K562 (cell line): ENCODE data around the gene FMNL3. TPM values are rescaled to one million over a fixed set of nuclear protein-coding genes. Genes with fewer than 3 reads are reported as not detected.

Source experiments
- ATAC-seq: fragments of 200-7000 bp; cut with Tn5 transposase; 3 replicates; pipeline ENCODE4 v1.9.1; 2020; ENCODE audit warnings: moderate library complexity
- BruUV-seq: library from RNA; stranded (reverse); fragments of 400-500 nt; replicated peaks from 2 replicates; lab custom pipeline; 2021; lab: Mats Ljungman, UMichigan
- CTCF ChIA-PET: fragments of 300-600 bp; formaldehyde crosslinking; extraction: SDS; loops from one replicate; lab custom pipeline; 2021; ENCODE audit warnings: low intra/inter-chr PET ratio; lab: Yijun Ruan, JAX
- POLR2A ChIA-PET: fragments of 300-600, 350-650 bp; sonication (Branson Sonifier 250); formaldehyde crosslinking; extraction: SDS; loops from one replicate; lab custom pipeline; 2021; ENCODE audit warnings: antibody characterized with exemption, inconsistent platforms; lab: Yijun Ruan, JAX
- DNase-seq, 4 experiments: peaks; one replicate each; pipeline versions ENCODE4 v3.0.0 to v3.0.0-alpha.2; 2011 to 2018; ENCODE audit warnings: low spot score in 3 of 4, mixed read lengths in 3 of 4; ENCODE audit errors: extremely low read depth in 1 of 4
- FAIRE-seq: peaks from 2 replicates; lab custom pipeline; 2011; peaks lifted over from hg19 to GRCh38; lab: Jason Lieb, UNC
- H2AFZ ChIP-seq: 2 replicates; pipeline ENCODE4 v1.6.0; 2011; ENCODE audit warnings: low read depth, low read length, control low read depth, inconsistent platforms
- H3K27ac ChIP-seq: fragments of 200-600 bp; 3 replicates; pipeline ENCODE4 v1.8.0; 2011; ENCODE audit warnings: low read depth, mild to moderate bottlenecking, control low read depth, inconsistent platforms, low read length, moderate library complexity, mixed read lengths; ENCODE audit errors: extremely low read depth
- H3K27me3 ChIP-seq, 2 experiments: fragments of 300-600 bp in 1 of 2; 2 replicates in 1 of 2; 3 replicates in 1 of 2; pipeline versions ENCODE4 v1.6.0 to v1.8.0; 2011; ENCODE audit warnings: inconsistent platforms in 2 of 2, low read length in 2 of 2, mild to moderate bottlenecking in 1 of 2, mixed read lengths in 1 of 2, moderate library complexity in 1 of 2; ENCODE audit not compliant: control insufficient read depth in 2 of 2, insufficient read depth in 2 of 2
- H3K36me3 ChIP-seq: fragments of 300-600 bp; 3 replicates; pipeline ENCODE4 v1.8.0; 2011; ENCODE audit warnings: mild to moderate bottlenecking, low read length, inconsistent platforms; ENCODE audit not compliant: control insufficient read depth, insufficient read depth
- H3K4me1 ChIP-seq, 2 experiments: fragments of 200-600 bp in 1 of 2; replicated peaks in 1 of 2; 2 replicates in 1 of 2; 3 replicates in 1 of 2; pipeline versions ENCODE4 v1.5.1 to v1.8.0; 2011; ENCODE audit warnings: inconsistent platforms in 2 of 2, low read length in 2 of 2, mild to moderate bottlenecking in 1 of 2, mixed read lengths in 1 of 2, moderate library complexity in 1 of 2; ENCODE audit not compliant: control insufficient read depth in 2 of 2, insufficient read depth in 2 of 2
- H3K4me2 ChIP-seq: 2 replicates; pipeline ENCODE4 v1.6.1; 2011; ENCODE audit warnings: low read length, control low read depth, inconsistent platforms, mixed read lengths; ENCODE audit not compliant: insufficient read depth
- H3K4me3 ChIP-seq: fragments of 200-600 bp; sonication (generic), shearing (Covaris generic); 2 replicates; pipeline ENCODE4 v1.5.1; 2016; ENCODE audit warnings: control low read depth, inconsistent platforms
- H3K79me2 ChIP-seq: fragments of 200-600 bp; 3 replicates; pipeline ENCODE4 v1.8.0; 2011; ENCODE audit warnings: low read length, inconsistent platforms; ENCODE audit not compliant: control insufficient read depth, insufficient read depth
- H3K9ac ChIP-seq, 2 experiments: 2 replicates each; pipeline versions ENCODE4 v1.6.0 to v1.6.1; 2011; ENCODE audit warnings: low read depth in 2 of 2, low read length in 2 of 2, control low read depth in 1 of 2, inconsistent platforms in 1 of 2, mild to moderate bottlenecking in 1 of 2, mixed read lengths in 1 of 2; ENCODE audit not compliant: insufficient read depth in 1 of 2
- H3K9me1 ChIP-seq: one replicate; pipeline ENCODE4 v1.6.0; 2011; ENCODE audit warnings: inconsistent platforms, mild to moderate bottlenecking, low read length, moderate library complexity; ENCODE audit not compliant: control insufficient read depth, insufficient read depth
- H3K9me3 ChIP-seq: replicated peaks from 2 replicates; pipeline ENCODE4 v1.5.1; 2011; ENCODE audit warnings: low read depth, low read length, inconsistent platforms; ENCODE audit not compliant: control insufficient read depth, insufficient read depth
- H4K20me1 ChIP-seq: replicated peaks from 2 replicates; pipeline ENCODE4 v1.6.1; 2011; ENCODE audit warnings: low read length, inconsistent platforms, mixed read lengths; ENCODE audit not compliant: control insufficient read depth, insufficient read depth
- ARID1B ChIP-seq: fragments of 450-650 bp; IDR thresholded peaks from 2 replicates; pipeline ENCODE4 v1.6.1; 2016; ENCODE audit warnings: antibody characterized with exemption, mild to moderate bottlenecking, inconsistent platforms
- FOXJ2 ChIP-seq: fragments of 200-800 bp; sonication (Bioruptor generic); IDR thresholded peaks from 2 replicates; pipeline ENCODE4 v1.6.1; 2016; ENCODE audit warnings: missing genetic modification characterization, missing compliant biosample characterization
- JUN ChIP-seq, 2 experiments: sonication (generic) in 1 of 2; formaldehyde crosslinking in 1 of 2; IDR thresholded peaks; 2 replicates each; pipeline versions ENCODE4 v1.6.1 to v1.8.0; 2012 to 2022; ENCODE audit warnings: borderline replicate concordance in 2 of 2, mild to moderate bottlenecking in 2 of 2, improper control_type of control experiment in 1 of 2, low read depth in 1 of 2, low read length in 1 of 2, missing genetic modification reagents in 1 of 2
- WGBS: fragments of 100-300 bp; shearing (Covaris generic); methylation state at CpG from one replicate; pipeline ENCODE4 v1.1.6; 2016; ENCODE audit warnings: low coverage, mixed read lengths; ENCODE audit not compliant: insufficient coverage; ENCODE audit errors: missing lambda C conversion rate; 5-methylcytosine and 5-hydroxymethylcytosine counted together
- in situ Hi-C: fragments of 300-500 bp; cut with MboI; formaldehyde crosslinking; loops from 4 replicates; pipeline ENCODE4 v1.15.0; 2018; ENCODE audit warnings: inconsistent platforms, mixed read lengths
- intact Hi-C: fragments of 100-400 bp; cut with micrococcal nuclease; formaldehyde crosslinking; loops from 2 replicates; pipeline ENCODE4 v1.14.2; 2022
- polyA plus RNA-seq, 8 experiments: library from polyadenylated mRNA; depleted of rRNA in 4 of 8; stranded (reverse) in 5 of 8; unstranded in 3 of 8; fragments of >200 nt; fragmentation: Nextera tagmentation in 2 of 8; fragmentation: Illumina TruSeq in 1 of 8; extraction: Ambion mirVana in 2 of 8; extraction: Trizol in 1 of 8; gene quantifications; 2 replicates each; pipeline versions ENCODE4 v1.2.1 to v1.2.3, GENCODE V29; 2011 to 2014; ENCODE audit warnings: inconsistent platforms in 1 of 8, missing spikeins in 1 of 8
- total RNA-seq, 7 experiments: library from RNA; depleted of rRNA in 6 of 7; stranded (reverse); fragments of >200 nt in 6 of 7; fragmentation: Illumina TruSeq in 2 of 7; extraction: Trizol in 2 of 7; gene quantifications; 2 replicates each; pipeline versions ENCODE4 v1.2.1 to v1.2.3, GENCODE V29; 2011 to 2021; ENCODE audit warnings: low replicate concordance in 1 of 7
- TF ChIP-seq, protein P1 (sequence below): sonication (generic); formaldehyde crosslinking; IDR thresholded peaks from 2 replicates; pipeline ENCODE4 v1.8.0; 2023; ENCODE audit warnings: mild to moderate bottlenecking, missing genetic modification reagents
- TF ChIP-seq, protein P2 (sequence below): sonication (generic); IDR thresholded peaks from 2 replicates; pipeline ENCODE4 v1.6.1; 2016
- TF ChIP-seq, protein P3 (sequence below): fragments of 250-450 bp; sonication (Bioruptor Pico); IDR thresholded peaks from 2 replicates; pipeline ENCODE4 v1.5.0; 2020; ENCODE audit warnings: mild to moderate bottlenecking, borderline replicate concordance
- TF ChIP-seq, protein P4 (sequence below), 2 experiments: fragments of 150-350 bp in 1 of 2; IDR thresholded peaks; 2 replicates each; pipeline ENCODE4 v1.6.1; 2012 to 2016; ENCODE audit warnings: low read depth in 2 of 2, low read length in 2 of 2, mild to moderate bottlenecking in 1 of 2, moderate library complexity in 1 of 2
- TF ChIP-seq, protein P5 (sequence below): fragments of 450-650 bp; IDR thresholded peaks from 2 replicates; pipeline ENCODE4 v1.6.1; 2017; ENCODE audit warnings: mild to moderate bottlenecking, moderate library complexity

Gene FMNL3
- total and polyA plus RNA-seq, 9 of the 15 experiments (the other 6 are each of a cell fraction or from before 2014, with no cell fraction given), result 0.49 to 14.4 (median 6.8) TPM

DNA sequence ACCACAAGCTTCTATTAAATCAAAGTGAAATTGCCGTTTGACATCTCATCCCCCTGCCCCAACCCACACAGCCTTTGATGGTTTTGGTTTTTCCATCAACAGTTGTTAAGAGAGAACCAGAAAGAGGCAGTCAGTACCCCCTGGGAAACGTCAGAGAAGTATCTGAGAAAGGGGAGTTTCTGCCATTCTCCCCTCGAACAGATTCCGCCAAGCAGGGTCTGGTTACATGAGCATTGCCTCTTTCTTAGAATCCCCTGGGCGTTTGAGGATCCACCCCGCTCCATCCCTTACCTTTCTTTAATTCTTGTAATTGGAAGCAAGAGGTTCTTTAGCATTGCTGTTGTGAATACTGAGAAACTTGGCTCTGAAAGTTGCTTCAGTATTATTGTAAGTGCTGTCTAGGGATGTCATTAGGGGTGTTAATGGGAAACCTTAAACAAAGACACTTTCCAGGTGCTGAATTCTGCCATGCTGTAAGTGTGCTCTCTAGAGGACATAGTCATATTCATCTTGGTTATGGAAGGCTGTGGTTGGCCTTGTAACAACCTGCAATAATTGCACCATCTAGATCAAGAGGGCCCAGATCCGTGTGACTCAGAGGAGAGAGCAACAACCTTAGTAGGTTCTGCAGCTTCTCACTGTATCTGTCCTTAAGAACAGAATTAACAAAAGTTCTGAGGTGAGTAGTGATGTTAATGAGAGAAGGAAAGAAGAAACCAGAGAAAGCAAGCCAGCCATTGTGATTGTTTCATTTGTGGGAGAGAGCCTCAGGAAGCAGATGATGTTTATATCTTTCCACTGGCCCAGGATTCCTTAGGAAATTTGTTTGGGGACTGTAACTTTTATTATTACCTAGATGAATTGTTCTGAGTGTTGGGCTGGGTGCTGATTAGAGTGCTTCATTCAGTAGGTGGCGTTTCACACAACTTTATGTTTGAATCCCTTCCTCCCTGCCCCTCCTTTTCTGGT, 43.1 kb upstream of the FMNL3 start:
- whole genome bisulfite sequencing, result 44% methylated on average over 8 of the region's 8 CpGs
- no peak for FAIRE-seq
- BruUV-seq, result no TSS peak
- TF ChIP-seq JUN (IDR thresholded peaks at IDR 0.05; ENCODE audit: borderline replicate concordance, low read depth, low read length), result peak; percentile 89
- no peak for TF ChIP-seq JUN (CRISPR knock-in tag; IDR thresholded peaks at IDR 0.05; ENCODE audit: borderline replicate concordance)
- peak; percentile 73; the same call in 1 of the 2 replicates for TF ChIP-seq ARID1B
- TF ChIP-seq, protein P1, sequence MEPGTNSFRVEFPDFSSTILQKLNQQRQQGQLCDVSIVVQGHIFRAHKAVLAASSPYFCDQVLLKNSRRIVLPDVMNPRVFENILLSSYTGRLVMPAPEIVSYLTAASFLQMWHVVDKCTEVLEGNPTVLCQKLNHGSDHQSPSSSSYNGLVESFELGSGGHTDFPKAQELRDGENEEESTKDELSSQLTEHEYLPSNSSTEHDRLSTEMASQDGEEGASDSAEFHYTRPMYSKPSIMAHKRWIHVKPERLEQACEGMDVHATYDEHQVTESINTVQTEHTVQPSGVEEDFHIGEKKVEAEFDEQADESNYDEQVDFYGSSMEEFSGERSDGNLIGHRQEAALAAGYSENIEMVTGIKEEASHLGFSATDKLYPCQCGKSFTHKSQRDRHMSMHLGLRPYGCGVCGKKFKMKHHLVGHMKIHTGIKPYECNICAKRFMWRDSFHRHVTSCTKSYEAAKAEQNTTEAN (CRISPR knock-in tag), result no peak
- TF ChIP-seq, protein P2, sequence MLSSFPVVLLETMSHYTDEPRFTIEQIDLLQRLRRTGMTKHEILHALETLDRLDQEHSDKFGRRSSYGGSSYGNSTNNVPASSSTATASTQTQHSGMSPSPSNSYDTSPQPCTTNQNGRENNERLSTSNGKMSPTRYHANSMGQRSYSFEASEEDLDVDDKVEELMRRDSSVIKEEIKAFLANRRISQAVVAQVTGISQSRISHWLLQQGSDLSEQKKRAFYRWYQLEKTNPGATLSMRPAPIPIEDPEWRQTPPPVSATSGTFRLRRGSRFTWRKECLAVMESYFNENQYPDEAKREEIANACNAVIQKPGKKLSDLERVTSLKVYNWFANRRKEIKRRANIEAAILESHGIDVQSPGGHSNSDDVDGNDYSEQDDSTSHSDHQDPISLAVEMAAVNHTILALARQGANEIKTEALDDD, result peak; percentile 4; the same call in 1 of the 2 replicates
- TF ChIP-seq, protein P3, sequence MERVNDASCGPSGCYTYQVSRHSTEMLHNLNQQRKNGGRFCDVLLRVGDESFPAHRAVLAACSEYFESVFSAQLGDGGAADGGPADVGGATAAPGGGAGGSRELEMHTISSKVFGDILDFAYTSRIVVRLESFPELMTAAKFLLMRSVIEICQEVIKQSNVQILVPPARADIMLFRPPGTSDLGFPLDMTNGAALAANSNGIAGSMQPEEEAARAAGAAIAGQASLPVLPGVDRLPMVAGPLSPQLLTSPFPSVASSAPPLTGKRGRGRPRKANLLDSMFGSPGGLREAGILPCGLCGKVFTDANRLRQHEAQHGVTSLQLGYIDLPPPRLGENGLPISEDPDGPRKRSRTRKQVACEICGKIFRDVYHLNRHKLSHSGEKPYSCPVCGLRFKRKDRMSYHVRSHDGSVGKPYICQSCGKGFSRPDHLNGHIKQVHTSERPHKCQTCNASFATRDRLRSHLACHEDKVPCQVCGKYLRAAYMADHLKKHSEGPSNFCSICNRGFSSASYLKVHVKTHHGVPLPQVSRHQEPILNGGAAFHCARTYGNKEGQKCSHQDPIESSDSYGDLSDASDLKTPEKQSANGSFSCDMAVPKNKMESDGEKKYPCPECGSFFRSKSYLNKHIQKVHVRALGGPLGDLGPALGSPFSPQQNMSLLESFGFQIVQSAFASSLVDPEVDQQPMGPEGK (CRISPR knock-in tag), result no peak
- TF ChIP-seq FOXJ2, result 0 out of 2 replicates have a peak, but pooled peaks have one; percentile 9
- TF ChIP-seq, protein P4, sequence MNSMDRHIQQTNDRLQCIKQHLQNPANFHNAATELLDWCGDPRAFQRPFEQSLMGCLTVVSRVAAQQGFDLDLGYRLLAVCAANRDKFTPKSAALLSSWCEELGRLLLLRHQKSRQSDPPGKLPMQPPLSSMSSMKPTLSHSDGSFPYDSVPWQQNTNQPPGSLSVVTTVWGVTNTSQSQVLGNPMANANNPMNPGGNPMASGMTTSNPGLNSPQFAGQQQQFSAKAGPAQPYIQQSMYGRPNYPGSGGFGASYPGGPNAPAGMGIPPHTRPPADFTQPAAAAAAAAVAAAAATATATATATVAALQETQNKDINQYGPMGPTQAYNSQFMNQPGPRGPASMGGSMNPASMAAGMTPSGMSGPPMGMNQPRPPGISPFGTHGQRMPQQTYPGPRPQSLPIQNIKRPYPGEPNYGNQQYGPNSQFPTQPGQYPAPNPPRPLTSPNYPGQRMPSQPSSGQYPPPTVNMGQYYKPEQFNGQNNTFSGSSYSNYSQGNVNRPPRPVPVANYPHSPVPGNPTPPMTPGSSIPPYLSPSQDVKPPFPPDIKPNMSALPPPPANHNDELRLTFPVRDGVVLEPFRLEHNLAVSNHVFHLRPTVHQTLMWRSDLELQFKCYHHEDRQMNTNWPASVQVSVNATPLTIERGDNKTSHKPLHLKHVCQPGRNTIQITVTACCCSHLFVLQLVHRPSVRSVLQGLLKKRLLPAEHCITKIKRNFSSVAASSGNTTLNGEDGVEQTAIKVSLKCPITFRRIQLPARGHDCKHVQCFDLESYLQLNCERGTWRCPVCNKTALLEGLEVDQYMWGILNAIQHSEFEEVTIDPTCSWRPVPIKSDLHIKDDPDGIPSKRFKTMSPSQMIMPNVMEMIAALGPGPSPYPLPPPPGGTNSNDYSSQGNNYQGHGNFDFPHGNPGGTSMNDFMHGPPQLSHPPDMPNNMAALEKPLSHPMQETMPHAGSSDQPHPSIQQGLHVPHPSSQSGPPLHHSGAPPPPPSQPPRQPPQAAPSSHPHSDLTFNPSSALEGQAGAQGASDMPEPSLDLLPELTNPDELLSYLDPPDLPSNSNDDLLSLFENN (IDR thresholded peaks at IDR 0.05; ENCODE audit: low read depth in 2 of 2, low read length in 2 of 2), result 0 out of 4 replicates have a peak, but pooled peaks of 1 of the 2 experiments have one; percentile 42
- TF ChIP-seq, protein P5, sequence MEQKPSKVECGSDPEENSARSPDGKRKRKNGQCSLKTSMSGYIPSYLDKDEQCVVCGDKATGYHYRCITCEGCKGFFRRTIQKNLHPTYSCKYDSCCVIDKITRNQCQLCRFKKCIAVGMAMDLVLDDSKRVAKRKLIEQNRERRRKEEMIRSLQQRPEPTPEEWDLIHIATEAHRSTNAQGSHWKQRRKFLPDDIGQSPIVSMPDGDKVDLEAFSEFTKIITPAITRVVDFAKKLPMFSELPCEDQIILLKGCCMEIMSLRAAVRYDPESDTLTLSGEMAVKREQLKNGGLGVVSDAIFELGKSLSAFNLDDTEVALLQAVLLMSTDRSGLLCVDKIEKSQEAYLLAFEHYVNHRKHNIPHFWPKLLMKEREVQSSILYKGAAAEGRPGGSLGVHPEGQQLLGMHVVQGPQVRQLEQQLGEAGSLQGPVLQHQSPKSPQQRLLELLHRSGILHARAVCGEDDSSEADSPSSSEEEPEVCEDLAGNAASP, result no peak

More for the DNA sequence above, 43.1 kb upstream of the FMNL3 start:
- H3K9ac ChIP-seq, result peak overlapping the region in 1 of 2 experiments; percentile 49; a peak in 1 of 4 replicates
- H3K4me3 ChIP-seq, result no peak overlapping the region
- no peak overlapping the region for H2AFZ ChIP-seq
- peak overlapping the region; percentile 56 for H3K27ac ChIP-seq
- DNase-seq (peak in 1 of 4 experiments; percentile 63), ATAC-seq (peak; percentile 93)
- ChIA-PET POLR2A (interaction anchor here (0.5 to 3.0 kb wide), 9 partner anchors 9 to 127 kb away, joined by 3 to 22 read pairs (median 4); partner anchors contain the start of genes PRPF40B and TMBIM6), CTCF (interaction anchor here (1.1 kb wide), 1 partner anchor 8 kb away, joined by 3 read pairs; no protein-coding TSS in a partner anchor)
- H3K27me3 ChIP-seq, result no peaks in the 10 kb centered on the region
- peak overlapping the region; percentile 62 for H3K4me2 ChIP-seq
- in situ Hi-C loops (no loop called here), intact Hi-C loops (loop anchor here (1.0 kb wide), 1 partner anchor 106 kb away; no protein-coding TSS in a partner anchor)
- peaks cover 7% of the 10 kb centered on the region for H4K20me1 ChIP-seq
- H3K4me1 ChIP-seq, result peaks cover 3 to 27% of the 10 kb centered on the region in 2 experiments; a peak in 4 of 5 replicates
- no peaks in the 10 kb centered on the region for H3K9me3 ChIP-seq
- H3K36me3 ChIP-seq, result peaks cover 70% of the 10 kb centered on the region
- peaks cover 96% of the 10 kb centered on the region for H3K79me2 ChIP-seq
- H3K9me1 ChIP-seq, result no peaks in the 10 kb centered on the region
